ENCODE results near the gene KRTAP10-2.
"Not testable (repeated sequence)": the region's sequence is repeated elsewhere in the genome, so short reads cannot be mapped to it uniquely, and the experiment has no call there.

Gene KRTAP10-2

DNA sequence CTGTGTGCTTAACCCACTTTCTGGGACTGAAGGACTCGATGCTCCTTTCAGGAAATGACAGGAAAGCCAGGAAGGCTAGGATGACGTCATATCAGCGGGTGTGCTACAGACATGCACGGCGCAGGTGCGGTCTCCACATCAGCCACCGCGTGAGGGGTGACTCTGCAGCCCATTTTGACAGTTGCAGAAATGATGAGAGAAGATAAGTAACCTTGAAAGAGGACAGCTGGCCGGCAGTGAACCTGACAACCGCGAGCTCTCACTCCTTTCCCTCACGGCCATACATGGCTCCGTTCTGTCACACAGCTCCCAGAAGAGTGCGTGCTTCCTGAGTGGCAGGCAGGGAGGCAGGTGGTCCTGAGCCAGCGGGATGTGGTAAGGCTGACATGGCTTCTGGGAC lies 30.8 kb upstream of the KRTAP10-2 start:
- no peak for DNase-seq

DNA sequence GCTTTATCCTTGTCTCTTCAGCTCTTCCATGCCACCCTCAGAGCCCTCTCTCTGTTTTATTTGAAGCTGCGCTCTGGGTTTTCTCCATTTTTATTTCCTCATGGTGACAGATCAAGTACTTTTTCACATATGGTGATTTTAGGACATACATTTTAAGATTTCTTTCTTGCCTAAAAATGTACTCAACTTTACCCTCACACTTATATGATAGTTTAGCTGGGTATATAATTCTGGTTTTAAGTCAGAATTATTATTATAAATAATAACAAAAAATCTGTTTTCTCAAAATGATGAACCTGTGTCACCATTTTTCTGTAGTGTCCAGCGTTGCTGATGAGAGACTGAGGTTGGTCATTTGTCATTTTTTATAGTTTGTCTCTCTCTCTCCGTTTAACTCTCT lies 29.9 kb upstream of the KRTAP10-2 start:
- no peak for DNase-seq

DNA sequence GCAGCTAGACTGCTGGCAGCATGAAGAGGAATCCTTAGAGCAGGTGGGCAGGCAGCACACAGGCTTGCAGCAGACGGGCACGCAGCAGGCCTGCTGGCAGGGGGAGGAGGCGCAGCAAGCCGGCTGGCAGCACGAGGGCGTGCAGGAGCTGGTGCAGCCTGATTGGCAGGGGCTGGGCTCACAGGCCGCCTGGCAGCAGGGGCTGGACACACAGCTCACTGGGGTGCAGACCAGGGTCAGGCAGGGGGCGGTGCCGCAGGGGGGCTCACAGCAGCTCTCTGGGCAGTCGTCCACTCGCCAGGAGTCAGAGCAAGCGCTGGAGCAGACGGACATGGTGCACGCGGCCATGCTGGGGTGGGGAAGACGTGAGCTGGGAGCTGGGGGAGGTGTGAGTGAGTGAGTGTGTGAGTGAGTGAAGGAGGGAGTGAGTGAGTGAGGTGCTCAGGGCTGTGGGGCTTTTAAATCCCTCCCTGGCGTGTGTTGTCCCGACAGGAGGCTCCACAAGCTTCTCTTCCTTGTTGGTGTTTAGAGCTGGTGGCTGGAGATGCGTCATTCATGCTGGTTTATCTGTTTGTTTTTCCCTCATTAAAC lies 29.0 kb upstream of the KRTAP10-2 start, which contains the start of gene KRTAP10-5:
TSS of gene KRTAP10-5 (minus strand) at position 374 of the 591 bp plus-strand sequence. CDS start at position 348, 26 bp downstream.
- DNase-seq, result not testable (repeated sequence)

DNA sequence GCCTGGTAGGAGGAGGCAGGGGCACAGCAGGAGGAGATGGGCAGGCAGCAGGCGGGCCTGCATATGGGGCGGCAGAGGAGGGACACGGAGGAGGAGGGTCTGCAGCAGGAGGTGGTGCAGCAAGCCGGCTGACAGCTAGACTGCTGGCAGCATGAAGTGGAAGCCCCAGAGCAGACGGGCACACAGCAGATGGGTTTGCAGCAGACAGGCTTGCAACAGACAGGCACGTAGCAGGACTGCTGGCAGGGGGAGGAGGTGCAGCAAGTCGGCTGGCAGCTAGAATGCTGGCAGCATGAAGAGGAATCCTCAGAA lies 28.5 kb upstream of the KRTAP10-2 start:
- DNase-seq, result no peak

DNA sequence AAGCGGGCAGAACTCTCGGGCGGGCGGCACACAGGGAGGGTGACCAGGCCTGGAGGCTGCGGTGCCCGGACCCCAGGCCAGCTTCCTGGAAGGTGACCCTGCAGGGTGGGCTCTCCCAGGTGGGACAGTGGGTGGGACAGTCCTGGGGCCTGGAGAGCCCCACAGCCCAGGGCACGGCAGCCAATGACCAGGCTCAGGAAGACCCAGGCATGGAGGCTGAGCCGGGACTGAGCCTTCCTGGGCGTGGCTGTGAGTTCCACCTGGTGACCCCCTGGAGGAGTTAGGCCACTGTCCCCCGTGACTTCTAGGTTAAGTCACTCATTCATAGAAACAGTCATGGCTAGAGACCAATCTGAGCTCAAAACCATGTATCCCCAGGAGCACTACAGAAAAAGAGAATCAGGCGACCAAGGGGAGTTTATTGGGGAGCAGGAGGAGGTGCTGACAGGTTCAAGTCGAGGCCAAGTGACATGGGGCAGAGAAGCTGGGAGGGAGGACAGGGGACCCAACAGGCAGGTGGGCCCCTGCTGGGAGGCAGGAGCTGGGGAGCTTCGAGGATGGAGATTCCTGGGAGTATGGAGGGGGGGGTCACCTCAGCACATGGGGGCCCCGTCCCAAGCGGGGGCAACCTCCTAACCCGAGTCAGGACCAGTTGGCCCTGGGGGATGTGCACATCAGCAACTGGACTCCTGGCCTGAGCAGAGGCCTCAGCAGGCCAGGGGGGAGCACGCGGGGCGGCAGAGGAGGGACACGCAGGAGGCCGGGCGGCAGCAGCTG lies 27.9 kb upstream of the KRTAP10-2 start:
- no peak for DNase-seq

DNA sequence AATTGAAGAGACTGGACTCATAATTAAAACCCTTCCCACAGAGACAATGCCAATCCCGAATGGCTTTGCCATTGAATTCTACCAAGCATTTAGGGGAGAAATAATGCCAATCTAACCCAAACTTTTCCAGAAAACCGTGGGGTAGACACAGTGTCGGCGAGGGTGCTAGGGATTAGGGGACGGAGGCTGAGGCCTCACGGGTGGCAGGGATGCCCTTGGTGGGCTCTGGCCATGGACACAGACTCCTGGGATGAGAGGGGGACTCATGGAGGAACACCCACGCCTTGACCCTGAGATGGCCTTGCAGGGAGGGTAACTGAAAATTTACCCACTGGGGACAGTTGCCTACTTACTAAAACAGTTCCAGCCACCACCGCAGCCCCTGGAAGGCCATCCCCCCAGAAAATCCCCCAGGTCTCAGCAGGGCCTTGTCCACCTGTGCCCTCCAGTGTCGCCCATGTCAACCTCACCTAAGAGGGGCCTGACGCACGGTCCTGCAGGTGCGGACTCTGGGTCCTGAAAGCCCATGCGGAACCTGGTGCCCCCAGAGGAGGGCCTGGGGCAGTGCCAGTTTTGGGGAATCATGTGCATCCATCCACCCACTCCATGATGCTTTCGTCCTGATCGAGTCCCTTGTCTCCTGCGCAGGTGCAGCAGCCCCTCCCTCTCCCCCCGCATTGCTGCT lies 27.2 kb upstream of the KRTAP10-2 start:
- no peak for DNase-seq

DNA sequence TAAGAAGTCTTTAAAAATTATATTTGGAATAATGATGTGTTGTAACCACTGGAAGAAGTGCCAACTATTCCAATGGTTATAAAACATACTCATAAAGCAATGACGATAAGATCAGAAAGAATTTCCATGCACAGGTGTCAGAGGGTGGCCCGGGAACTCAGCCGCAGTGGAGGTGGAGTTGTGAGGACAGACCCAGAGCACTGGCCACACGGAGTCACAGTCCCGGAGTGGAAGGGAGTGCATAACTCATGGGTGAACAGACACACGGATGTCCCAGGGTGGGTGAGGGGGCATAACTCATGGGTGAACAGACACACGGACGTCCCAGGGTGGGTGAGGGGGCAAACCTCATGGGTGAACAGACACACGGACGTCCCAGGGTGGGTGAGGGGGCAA lies 24.7 kb upstream of the KRTAP10-2 start:
- no peak for DNase-seq

DNA sequence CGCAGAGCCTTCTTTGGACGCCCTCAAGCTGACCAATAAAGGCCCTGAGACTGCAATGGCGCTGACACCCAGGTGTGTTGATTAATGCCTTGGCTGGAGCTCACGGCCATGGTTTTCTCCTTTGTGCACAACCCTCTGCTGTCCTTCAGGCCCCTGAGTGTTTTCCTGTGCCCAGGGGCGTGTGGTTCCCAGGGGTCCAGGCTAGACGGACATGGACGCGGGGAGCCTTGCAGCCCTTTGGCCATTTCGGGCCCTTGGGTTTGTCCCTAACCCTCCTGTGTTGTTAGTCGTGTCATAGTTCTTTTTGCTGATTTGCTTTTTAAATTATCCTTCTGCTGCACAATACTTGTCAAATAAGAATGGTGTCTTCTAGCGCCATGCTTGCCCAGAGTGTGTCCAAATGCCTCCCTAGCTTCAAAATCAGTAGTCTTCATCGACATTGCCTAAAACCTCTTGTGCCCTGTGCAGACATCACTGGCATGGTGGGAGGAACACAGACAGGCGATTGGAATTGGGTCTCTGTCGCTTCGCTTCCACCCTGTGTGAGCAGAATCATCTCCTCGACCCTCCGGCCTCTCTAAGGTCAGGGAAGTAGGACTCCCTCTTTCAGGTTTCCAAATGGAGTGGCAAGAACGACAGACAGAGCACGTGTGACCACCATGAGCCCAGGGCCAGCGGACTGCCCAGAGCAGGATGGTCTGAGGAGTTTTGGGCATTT lies 24.2 kb upstream of the KRTAP10-2 start:
- DNase-seq, result no peak

DNA sequence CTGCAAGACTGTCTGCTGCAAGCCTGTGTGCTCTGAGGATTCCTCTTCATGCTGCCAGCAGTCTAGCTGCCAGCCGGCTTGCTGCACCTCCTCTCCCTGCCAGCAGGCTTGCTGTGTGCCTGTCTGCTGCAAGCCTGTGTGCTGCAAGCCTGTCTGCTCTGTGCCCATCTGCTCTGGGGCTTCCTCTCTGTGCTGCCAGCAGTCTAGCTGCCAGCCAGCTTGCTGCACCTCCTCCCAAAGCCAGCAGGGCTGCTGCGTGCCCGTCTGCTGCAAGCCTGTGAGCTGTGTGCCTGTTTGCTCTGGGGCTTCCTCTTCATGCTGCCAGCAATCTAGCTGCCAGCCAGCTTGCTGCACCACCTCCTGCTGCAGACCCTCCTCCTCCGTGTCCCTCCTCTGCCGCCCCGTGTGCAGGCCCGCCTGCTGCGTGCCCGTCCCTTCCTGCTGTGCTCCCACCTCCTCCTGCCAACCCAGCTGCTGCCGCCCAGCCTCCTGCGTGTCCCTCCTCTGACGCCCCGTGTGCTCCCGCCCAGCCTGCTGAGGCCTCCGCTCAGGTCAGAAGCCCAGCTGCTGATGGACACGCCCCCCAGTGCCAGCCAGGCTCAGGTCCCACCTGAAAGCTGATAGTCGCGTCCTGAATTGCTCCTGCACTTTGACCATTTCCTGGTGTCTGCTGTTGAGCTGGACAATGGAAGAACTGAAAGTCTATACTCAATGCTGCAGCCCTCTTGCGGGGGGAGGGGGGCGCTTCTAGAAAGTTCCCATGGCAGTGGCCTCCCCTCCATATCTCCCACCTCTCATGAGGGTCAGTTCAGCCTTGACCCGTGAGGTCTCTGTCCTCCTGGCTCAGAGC lies 23.4 kb upstream of the KRTAP10-2 start:
- no peak for DNase-seq

DNA sequence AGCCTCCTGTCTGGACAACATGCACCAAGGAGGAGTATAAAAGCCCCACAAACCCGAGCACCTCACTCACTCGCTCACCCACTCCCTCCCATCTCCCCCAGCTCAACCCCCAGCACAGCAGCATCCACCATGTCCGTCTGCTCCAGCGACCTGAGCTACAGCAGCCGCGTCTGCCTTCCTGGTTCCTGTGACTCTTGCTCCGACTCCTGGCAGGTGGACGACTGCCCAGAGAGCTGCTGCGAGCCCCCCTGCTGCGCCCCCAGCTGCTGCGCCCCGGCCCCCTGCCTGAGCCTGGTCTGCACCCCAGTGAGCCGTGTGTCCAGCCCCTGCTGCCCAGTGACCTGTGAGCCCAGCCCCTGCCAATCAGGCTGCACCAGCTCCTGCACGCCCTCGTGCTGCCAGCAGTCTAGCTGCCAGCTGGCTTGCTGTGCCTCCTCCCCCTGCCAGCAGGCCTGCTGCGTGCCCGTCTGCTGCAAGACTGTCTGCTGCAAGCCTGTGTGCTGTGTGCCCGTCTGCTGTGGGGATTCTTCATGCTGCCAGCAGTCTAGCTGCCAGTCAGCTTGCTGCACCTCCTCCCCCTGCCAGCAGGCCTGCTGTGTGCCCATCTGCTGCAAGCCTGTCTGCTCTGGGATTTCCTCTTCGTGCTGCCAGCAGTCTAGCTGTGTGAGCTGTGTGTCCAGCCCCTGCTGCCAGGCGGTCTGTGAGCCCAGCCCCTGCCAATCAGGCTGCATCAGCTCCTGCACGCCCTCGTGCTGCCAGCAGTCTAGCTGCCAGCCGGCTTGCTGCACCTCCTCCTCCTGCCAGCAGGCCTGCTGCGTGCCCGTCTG lies 22.5 kb upstream of the KRTAP10-2 start, which contains the start of gene KRTAP10-4:
TSS of gene KRTAP10-4 (plus strand) at position 100 of the 827 bp plus-strand sequence. CDS start at position 130, 30 bp downstream.
- DNase-seq, result not testable (repeated sequence)

DNA sequence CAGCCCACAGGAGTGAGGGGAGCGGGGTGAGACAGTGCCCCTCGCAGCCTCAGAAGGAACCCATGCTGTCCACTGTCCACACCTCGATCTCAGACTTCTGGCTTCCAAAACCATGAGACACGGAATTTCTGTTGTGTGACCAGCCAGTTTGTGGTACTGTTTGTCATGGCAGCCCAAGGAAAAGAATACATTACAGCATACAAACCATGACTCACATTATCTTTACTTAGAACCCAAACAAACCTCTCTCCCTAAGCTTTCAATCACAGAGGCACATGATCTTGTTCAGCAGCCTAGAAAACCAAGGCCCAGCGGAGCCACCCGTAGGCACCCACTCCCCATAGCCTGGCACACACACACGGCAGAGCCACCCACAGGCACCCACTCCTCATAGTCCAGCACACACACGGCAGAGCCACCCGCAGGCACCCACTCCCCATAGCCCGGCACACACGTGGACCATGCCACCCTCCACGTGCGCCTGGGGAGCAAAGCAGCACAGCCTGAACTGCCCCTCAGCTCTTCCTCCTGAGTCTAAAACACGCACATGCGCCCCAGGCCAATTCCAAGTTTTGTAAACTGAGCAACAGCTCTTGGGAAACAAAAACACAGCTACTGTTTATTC lies 21.8 kb upstream of the KRTAP10-2 start:
- no peak for DNase-seq

DNA sequence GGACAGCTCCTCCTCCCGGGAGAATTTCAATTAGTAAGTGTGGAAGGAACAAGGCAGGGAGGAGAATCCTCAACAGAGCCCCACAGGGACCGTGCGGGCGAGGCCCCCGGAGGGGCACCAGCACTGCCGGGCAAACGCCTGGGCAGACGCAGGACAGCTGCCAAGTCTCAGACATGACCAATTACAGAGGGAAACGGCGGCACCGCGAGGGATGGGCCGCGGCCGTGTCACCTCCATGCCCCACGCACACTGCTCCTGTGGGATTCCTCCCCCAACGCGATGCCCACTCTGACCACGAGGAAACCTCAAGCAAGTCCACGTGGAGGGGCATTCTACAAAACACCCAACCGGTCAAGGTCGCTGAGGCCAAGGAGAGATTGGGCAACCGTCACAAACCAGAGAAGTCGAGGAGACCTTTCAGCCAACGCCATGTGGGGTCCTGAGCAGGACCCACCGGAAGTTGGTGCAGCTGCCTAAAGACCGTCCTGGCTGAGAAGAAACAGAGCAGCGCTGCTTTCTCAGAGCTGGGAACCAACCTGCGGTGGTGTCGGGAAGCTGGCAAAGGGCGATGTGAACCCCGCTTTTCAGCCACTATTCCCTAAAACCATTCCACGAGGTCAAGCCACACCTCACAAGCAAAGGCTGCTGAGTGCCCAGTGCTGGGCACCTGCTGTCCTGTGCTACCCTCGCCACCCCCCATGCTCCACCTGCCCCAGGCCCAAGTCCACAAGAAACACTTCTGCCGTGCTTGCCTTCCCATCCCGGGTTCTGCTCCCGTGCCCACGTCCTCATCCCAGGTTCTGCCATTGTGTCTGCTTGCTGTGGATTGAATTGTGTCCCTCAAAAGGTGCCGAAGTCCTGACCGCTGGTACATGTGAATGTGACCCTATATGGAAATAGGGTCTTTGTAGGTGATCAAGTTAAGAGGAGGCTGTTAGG lies 20.8 kb upstream of the KRTAP10-2 start:
- no peak for DNase-seq

DNA sequence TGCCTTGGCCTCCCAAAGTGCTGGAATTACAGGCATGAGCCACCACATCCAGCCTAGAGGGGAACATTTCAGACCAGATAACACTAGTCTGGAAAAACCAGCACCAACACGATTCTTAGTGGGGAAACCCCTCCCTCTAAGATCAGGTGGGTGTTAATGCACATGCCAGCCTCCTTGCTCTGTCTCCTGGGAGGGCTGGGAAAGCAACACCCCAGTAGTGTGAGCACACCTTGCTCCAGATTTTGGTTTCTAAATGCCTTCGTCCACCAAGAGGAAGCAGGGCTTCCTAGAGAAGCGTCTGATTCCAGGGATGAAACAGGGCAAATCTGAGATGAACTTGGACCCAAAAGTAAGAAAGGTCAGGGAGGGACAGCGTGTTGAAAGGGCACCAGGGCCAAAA lies 20.0 kb upstream of the KRTAP10-2 start:
- no peak for DNase-seq

DNA sequence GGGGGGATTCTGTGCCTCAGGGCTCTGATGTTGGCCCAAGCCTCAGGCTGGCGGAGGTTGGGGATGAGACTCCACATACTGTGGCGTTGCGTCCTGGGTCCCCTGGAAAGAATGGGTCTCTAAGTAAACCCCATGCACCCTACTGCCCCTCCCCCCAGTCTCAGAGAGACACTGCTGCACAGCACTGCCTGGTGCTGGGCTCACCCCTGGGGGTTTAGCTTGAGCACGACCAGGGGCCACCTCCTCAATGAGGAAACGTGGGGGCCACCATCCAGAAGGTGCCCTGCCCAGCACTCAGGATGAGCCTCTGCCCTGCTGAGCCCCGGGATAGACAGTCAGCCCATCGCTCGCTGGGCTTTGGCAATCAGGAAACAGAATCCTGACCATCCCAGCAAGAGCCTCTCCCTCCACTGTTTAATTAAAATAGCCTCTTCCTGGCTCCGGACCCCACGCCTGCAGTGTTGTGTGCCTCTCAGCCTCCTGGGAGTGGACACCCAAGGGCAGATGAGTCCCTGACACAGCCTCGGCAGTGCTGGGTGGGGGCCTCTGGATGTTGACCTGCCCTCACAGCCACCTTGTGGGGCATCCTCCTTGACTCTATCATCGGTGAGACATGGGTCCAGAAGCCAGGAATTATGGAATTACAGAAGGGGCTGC lies 18.7 kb upstream of the KRTAP10-2 start:
- DNase-seq, result no peak

DNA sequence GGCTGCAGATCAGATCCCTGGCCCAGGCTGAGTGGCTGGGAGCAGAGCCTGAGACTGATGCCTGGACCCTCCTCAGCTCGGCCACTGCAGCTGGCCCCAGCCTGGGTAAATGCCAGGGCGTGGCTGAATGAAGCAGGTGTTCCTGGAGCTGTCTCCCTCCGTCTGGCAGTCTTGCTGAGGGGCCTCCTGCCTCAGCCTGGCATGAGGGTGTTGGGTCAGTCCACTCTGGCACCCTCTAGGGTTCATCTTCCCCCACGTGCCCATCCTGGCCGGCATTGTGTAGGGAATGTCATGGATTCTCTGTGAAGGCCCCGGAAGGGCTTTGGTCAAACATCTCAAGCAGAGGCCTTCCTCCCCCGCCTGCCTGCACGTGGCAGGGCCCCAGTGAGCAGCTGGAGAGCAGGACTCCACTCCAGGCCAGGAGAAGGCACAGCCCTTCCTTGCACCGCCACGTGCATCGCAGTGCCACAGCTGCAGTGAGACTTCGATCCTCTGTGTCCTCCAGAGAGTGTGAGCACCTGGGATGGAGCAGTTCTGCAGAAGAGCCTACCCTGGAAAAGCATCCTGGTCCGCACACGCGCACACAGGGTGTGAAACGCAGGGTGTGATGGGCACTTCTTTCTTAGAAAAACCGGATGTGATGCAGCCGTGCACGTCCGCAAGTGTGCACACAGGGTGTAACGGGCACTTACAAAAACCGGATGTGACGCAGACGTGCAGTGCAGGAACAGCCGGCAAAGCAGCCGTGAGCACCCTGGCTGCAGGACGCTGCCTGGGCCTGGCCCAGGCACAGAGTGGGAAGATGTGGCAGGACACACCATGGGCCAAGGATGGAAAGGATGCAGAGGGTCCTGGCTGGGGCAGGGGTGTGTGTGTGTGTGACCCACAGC lies 17.6 kb upstream of the KRTAP10-2 start:
- no peak for DNase-seq

DNA sequence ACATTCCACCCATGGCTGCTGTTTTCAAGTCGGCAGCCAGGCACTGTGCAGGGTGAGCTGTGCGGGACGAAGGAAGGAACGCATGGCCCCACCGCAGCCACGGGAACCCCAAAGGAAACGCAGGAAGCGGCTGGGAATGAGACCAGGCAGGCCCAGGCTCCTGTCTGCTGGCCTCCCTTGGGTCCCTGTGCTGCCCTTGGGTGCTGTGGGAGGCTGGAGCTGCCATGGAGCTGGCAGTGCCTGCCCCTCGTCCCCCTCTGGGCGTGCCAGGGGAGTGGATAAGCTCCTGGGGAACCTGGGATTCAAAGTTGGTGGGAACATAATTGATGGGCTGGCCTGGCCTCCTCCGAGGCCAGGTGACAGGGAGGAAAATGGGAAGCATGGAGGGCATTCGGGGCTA lies 17.0 kb upstream of the KRTAP10-2 start:
- DNase-seq, result no peak

DNA sequence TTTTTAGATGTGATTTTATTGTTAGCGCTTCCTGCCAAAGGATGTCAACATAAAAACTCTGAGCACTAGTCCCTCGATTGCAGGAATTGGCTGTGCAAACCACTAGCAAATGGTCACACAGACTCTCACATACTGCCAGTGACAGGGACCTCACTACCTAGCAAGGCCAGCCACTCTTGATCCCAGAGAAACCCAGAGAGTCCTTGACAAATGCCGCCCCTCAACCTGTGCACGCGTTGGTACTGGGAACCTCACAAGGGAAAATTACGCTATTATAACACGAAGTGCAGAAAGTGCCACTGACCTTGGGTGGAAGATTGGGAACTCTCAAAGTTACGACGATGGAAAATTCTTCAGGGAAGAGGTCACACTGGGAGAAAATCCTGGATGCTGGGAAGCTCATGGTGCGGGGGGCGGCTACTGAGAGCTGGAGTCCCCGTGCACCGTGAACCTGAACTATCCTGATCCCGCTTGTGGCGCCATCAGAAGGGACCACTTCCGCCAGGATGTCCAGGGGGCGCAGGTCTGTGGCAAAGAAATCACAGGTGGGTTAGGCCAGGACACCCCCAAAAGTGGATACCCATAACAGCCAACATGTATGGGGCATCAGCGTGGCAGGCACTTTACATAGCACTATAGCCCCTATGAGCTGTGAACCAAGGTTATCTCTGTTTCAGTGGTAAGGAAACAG lies 16.3 kb upstream of the KRTAP10-2 start:
- DNase-seq, result no peak

DNA sequence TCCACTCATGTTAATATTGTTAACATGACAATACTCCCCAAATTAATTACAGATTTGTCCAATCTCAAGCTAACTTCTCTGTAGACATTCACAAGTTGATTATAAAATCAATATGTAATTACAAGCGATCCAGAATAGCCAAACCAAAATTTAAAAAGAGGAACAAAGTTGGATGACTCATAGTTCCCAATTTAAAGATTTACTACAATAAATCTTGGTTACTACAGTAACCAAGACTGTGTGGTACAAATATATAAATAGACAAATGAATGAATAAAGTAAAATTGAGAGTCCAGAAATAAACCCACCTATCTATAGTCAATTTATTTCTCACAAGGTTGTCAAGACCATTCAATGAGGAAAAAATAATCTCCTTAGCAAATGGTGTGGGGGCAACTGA lies 15.1 kb upstream of the KRTAP10-2 start:
- DNase-seq, result no peak
